ENCODE data around the gene LRMDA.

The LRMDA gene

DNA sequence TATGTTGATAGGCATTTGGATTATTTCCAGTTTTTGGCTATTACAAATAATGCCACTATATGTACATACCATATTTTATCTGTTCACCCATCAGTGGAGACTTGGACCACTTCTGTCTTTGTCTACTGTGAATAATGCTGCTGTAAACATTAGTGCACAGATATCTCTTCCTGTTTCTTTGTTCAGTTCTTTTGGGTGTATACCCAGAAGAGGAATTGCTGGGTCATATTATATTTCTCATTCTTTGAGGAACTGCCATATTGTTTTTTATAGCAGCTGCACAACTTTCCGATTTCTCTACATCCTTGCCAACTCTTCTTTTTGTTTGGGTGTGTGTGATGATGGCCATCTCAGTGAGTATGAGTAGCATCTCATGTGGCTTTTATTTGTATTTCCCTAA, 218.0 kb downstream of the LRMDA start:
- DNase-seq = no peak

GRCh38 chr10:75650648-75651047, 219.2 kb downstream of the LRMDA start:
- DNase-seq = no peak

GRCh38 chr10:75651417-75651816, 220.0 kb downstream of the LRMDA start:
- no peak for DNase-seq

- DNase-seq = no peak
These were observed 220.8 kb downstream of the LRMDA start for GRCh38 chr10:75652146-75652740.

- DNase-seq = no peak
These were observed 222.3 kb downstream of the LRMDA start for GRCh38 chr10:75653761-75654160.

DNA sequence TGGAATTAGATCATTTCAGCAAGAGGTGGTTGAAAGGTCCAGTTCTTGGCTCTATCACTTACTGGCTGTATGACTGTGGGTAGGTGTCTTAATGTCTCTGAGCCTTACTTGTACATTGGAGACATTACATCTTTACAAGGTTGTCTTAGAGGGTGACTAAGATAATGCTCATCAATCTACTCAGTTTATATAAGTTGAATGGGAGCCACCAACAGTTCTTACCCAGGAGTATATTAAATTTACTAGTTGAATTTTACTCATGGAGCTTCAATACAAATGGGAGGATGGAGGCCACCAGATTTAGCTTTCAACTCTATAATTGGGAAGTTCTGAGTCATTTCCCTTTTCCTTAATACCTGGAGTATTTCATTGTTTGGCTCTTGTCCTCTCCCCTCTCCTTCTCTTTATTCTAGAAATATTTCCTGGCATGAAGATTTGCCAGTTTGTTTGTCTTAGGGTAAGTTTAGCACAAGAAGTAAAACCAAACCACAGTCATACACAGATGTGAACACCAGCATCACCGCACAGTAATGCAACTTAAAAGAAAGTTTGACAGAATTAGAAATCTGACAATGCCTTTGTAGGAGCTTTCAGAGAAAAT, 222.8 kb downstream of the LRMDA start:
- no peak for DNase-seq

DNA sequence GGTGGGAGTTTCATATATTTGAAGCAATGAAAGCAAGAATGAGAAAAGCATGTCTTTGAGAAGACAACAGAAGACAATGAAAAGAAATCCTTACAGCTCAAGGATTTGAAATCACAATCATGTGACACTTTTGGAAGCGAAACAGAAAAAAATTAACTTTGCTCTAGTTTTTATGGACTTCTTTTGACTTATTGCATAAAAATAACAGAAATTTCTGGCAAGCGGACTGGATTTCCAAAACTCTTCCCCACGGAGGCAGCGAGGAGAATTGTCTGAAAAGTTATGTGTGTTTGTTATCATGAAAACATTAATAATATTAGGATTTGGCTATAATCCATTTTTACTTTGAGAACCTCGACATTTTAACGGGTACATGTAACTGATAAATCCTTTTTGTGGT, 223.3 kb downstream of the LRMDA start:
- no peak for DNase-seq

DNA sequence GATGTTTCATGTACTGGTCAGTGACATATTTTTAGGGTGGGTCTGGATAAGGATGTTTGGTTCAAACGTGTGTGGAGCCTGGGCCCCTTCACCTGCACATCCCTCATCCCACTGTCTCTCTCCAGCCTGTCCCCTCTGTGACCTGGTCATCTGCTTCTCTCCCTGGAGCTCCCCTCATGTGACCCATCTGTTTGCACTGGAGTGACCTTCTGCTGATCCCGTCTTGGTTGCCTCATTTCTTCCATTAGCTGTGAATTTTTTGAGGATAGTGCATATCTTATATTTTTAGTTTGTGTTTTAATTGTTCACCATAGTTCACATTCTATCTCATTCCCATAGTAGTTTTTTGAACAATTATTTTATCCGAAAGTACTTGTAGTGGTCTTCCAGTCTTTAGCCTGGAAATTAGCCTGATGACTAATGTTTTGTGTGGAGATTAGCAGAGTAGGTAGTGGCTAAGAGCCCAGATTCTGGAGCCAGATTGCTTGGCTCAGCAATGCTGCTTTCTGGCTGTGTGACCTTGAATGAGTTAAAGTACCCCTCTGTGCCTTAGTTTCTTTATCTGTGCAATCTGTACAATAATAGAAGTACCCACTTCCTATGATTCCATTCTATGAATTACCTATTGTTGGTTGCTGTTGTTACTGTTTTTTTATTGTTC, 224.5 kb downstream of the LRMDA start:
- no peak for DNase-seq

DNA sequence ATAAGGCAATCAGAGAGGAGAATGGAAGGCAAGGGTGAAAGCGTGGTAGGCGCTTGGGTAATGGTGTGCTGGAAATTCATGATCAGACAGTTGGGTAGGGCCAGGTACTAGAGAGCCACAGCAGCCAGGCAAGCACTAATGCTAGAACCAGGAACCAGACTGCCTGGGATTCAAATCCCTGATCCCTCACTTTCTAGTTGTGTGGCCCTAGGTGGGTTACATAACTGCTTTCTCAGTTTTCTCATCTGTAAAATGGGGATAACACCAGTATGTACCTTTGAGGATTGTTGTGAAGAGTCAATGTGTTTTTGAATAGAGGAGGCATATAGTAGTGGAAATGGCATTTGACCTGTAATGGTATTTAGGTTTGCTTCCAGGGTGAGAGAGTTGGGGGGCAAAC, 225.9 kb downstream of the LRMDA start:
- DNase-seq = no peak

DNA sequence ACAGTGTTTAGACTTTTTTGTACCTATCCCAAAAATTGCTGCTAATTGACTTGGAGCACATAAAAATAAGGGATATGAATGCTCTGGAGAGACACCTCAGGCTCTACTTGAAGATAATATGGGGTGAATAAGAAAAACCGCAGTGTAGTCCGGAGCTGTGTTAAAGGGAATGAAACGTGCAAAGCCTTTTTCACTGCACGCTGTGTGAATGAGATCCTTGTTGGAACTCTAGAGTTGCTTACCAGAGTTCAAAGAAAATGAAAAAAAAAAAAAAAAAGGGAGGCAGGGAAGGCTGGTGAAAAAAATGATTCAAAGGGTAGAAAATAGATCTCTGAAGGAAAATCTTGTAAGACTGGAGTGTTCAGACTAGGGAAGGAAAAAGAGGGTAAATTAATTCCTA, 226.6 kb downstream of the LRMDA start:
- DNase-seq = no peak

DNA sequence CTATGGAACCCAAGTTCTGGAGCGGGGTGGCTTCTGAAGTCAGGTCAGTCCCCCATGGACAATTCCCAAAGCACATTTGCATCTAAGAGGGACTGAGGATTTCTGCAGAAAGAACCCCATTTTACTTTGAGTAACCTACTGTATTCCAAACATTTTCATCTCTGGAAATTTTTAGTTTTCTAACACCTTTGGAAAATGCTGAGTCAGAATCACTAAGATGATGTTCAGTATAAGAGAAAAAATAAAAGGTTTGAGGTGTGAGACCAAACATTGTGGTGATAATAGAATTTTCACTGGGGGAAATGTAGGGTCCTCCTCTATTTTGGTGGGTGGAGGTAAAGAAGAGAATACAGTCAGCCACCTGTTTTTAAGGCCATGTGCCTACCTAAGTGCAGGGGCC, 227.1 kb downstream of the LRMDA start:
- no peak for DNase-seq

- DNase-seq = no peak
These were observed 227.5 kb downstream of the LRMDA start for GRCh38 chr10:75658915-75659314.

DNA sequence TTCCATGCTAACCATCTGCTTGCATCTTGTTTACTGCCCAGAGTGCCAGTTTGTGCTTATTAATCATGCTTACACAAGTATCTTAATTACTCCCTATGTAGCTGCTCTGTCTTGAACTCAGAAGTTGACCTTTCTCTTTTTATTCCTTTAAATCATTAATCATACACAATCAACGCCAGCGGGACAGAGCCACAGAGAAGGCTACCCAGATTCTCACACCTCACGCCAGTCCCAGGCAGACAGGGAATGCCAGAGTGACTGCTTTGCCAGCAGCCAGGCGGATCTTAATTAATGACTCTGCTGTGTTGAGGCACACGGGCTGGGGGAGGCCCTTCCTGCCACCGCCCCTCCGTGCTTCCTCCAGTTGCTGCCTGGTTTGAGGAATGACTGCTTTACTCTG, 229.4 kb downstream of the LRMDA start:
- DNase-seq = no peak

DNA sequence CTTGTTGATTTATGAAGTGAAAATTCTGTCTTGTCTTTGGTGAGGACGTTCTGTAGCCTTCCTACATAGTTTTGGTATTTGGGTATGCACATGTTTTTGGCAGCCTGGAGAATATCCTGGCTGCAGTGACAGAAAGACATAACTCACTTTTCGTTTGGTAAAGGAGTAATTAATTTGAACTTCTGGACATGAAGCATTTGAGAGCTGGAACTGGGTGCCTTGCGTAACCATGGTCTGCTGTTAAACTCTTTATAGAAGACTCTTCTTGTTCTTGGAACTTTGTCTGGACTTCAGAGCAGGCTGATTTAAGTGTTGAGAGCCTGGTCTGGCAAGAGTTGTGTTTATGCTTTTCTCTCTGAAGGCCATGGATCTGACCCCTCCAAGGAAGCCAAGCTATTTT, 231.3 kb downstream of the LRMDA start:
- no peak for DNase-seq

DNA sequence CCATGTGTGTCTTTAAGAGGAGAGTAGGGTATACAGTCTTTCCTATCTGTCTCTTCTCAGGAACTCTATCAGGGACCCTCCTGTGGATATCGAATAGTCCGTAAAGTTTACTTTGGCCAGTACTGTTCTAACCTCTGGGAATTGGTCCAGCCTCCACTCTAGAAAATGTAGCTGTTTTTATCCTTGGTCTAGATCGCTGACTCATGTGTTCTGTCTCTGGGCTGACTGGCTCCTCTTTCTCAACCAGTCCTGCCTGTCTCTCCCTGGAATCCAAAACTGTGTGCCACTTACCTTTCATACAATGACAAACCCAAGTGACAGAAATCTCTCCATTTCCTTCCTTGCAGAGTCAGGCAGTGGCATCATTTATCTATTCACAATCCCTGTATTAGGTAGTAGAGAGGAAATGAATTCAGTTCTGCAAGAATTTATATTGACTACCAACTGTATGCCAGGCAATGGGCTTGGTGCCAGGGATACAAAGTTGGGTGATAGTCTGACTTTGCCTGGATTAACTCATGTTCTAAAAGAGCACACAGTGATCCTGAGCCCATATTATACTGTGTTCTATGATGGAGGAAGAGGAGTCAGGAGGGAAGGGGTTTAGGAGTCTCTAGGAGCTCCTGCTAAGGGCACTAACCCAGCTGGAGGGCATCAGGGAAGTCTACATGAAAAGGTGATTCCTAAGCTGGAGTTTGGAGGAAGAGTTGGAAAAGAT, 232.7 kb downstream of the LRMDA start:
- DNase-seq = no peak

- no peak for DNase-seq
These were observed 233.5 kb downstream of the LRMDA start for GRCh38 chr10:75664968-75665367.

- no peak for DNase-seq
These were observed 234.3 kb downstream of the LRMDA start for GRCh38 chr10:75665707-75666106.

DNA sequence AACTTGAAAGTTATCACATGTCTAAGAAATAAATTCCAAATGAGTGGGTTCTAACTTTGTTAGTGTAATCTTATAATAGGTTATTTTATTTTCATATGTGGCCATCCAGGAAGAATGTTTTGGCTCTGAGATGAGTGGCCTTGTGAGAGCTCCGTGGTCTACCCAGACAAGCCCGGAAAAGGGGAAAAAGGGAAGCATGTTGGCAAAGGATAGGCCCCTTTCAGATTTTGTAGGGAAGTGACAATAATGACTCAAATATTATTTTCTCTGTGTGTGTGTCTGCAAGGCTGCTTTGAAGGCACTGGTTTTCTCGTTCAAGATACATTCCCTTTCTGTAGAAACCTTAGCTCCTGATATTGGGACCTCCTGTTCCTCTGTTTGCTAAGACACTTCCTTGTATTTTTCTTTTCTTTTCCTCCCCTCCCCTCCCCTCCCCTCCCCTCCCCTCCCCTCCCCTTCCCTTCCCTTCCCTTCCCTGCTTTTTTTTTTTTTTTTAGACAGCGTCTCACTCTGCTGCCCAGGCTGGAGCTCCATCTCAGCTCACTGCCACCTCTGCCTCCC, 240.8 kb downstream of the LRMDA start:
- DNase-seq = no peak

DNA sequence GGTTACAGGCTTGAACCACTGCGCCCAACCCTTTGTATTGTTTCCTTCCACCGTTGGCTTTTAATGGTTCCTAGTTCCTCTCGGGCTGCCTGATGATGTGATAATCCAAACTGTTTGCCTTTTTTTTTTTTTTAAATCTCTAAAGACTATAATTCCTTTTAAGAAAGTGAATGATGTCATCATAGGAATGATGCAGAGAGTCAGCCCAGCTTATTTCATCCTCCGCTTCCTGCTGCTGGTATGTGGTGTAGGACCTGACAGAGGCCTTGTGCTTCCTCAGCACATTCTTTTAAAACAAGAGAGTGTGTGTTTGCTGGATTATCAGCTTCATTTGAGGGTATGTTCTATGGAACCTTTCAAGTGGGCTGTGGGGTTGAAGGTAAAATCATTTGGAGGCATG, 241.4 kb downstream of the LRMDA start:
- DNase-seq = no peak

- no peak for DNase-seq
These were observed 246.1 kb downstream of the LRMDA start for GRCh38 chr10:75677541-75677940.

- DNase-seq = no peak
These were observed 247.1 kb downstream of the LRMDA start for GRCh38 chr10:75678527-75678926.

DNA sequence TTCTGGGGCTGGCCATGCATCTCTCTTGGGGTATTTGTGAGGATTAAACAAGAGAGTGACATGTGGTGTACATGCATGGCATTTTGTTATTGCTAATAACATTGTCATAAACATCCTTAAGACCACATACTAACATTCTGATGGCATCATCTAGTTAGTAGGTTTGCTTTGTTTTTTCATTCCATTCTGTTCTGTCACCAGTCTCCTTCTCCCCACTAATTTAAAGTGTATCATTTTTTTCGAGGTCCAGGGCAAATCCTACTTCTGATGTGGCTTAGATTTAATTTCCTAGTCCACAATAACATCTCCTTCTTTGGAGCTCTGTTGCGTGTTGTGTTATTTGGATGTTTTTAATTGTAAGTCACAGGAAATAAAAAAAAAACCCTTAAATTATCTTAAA, 248.1 kb downstream of the LRMDA start:
- DNase-seq = no peak

DNA sequence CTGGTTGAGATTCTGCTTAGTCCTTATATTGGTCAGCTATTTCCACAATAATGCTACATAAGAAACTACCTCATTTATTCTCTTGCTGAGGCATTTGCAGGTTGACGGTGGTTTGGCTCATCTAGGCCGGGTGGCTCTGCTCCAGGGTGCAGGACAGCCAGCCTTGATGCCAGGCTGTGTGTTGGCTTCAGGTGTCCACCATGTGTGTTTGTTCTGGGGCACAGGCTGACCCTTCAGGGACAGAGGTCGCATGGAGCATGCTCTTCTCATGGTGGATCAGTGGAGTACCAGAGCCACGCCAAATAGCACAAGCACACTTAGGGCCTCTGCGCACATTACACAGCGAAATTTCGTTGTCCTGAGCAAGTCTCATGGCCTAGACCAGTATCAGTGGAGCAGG, 249.9 kb downstream of the LRMDA start:
- no peak for DNase-seq
